A549 (cell line): Measurements from ENCODE around the gene TNIK.

Source experiments
- CTCF ChIP-seq: fragments of >200 bp; sonication (Bioruptor Twin); formaldehyde crosslinking; IDR thresholded peaks from 3 replicates; pipeline ENCODE4 v1.5.1; 2016
- EP300 ChIP-seq, 2 experiments: fragments of >200 bp; sonication (Bioruptor Twin); formaldehyde crosslinking; IDR thresholded peaks; 2 replicates in 1 of 2; 3 replicates in 1 of 2; pipeline ENCODE4 v1.6.1; 2016 to 2017
- MYC ChIP-seq: IDR thresholded peaks from 2 replicates; pipeline ENCODE4 v1.6.1; 2012; ENCODE audit warnings: mild to moderate bottlenecking, inconsistent platforms, low read length, improper control_type of control experiment, borderline replicate concordance

DNA sequence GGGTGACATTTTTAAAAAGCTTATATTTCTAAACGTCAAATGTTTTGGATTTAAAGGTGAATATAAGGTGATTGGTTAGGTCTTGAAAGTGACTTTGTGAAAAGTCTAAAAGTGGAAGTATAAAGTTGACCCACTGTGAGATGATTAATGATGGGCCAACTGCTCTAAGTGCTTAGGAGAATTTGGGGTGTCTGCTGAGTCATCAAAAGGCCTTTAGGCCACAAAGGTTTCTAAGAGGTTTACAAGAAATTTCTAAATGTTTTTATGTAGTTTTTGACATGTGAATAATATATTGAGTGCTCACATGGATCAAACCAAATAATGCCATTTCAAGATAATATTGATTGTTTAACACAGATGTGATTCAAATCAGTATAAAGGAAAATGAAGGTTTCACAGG lies 394.5 kb downstream of the TNIK start:
- TF ChIP-seq EP300 (IDR thresholded peaks at IDR 0.05): no peak
- no peak for TF ChIP-seq CTCF
- no peak for TF ChIP-seq MYC
